ENCODE results near the gene PLCG1. TPM values are rescaled to one million over a fixed set of nuclear protein-coding genes. Genes with fewer than 3 reads are reported as not detected.

The PLCG1 gene
- total and polyA plus RNA-seq, 2 donors from 2014 or later = 12.5 to 117 TPM

- no peaks in the 10 kb centered on the region for H3K9me3 ChIP-seq (ENCODE audit: control insufficient read depth in 2 of 3, insufficient read depth in 1 of 3, low read length in 3 of 3)
- peaks cover 0 to 3% (median 0%) of the 10 kb centered on the region in 3 donors for H3K36me3 ChIP-seq (ENCODE audit: control insufficient read depth in 2 of 3, insufficient read depth in 3 of 3, low read length in 3 of 3)
- no peak overlapping the region for H3K4me3 ChIP-seq (ENCODE audit: low read length in 3 of 3)
- peaks cover 0 to 51% (median 22%) of the 10 kb centered on the region in 3 donors for H3K4me1 ChIP-seq (ENCODE audit: control insufficient read depth in 2 of 3, insufficient read depth in 2 of 3, low read depth in 1 of 3, low read length in 3 of 3)
- no peak for TF ChIP-seq CTCF (IDR thresholded peaks at IDR 0.05; ENCODE audit: borderline replicate concordance, extremely low read depth, insufficient read depth)
- no peak for DNase-seq
- intact Hi-C loops (cut with DNase I) = no loop called here
- H3K9ac ChIP-seq (ENCODE audit: low read length in 3 of 3) = no peak overlapping the region
- H3K27ac ChIP-seq (ENCODE audit: low read depth in 2 of 2, low read length in 2 of 2) = peak overlapping the region in 1 of 2 donors; percentile 5
- no peaks in the 10 kb centered on the region for H3K27me3 ChIP-seq (ENCODE audit: control insufficient read depth, insufficient read depth, low read length)
- FAIRE-seq = no peak
Measured at GRCh38 chr20:41154436-41155176, 17.3 kb downstream of the PLCG1 start.

GRCh38 chr20:41155261-41155660, 17.9 kb downstream of the PLCG1 start:
- no peak overlapping the region for H3K27ac ChIP-seq (ENCODE audit: low read depth in 2 of 2, low read length in 2 of 2)
- no peak for FAIRE-seq
- H3K4me3 ChIP-seq (ENCODE audit: low read length in 3 of 3) = no peak overlapping the region
- TF ChIP-seq CTCF (IDR thresholded peaks at IDR 0.05; ENCODE audit: borderline replicate concordance, extremely low read depth, insufficient read depth) = no peak
- no peak overlapping the region for H3K9ac ChIP-seq (ENCODE audit: low read length in 3 of 3)
- H3K9me3 ChIP-seq (ENCODE audit: control insufficient read depth in 2 of 3, insufficient read depth in 1 of 3, low read length in 3 of 3) = no peaks in the 10 kb centered on the region
- H3K27me3 ChIP-seq (ENCODE audit: control insufficient read depth, insufficient read depth, low read length) = no peaks in the 10 kb centered on the region
- peaks cover 0 to 10% (median 0%) of the 10 kb centered on the region in 3 donors for H3K36me3 ChIP-seq (ENCODE audit: control insufficient read depth in 2 of 3, insufficient read depth in 3 of 3, low read length in 3 of 3)
- peaks cover 0 to 47% (median 25%) of the 10 kb centered on the region in 3 donors for H3K4me1 ChIP-seq (ENCODE audit: control insufficient read depth in 2 of 3, insufficient read depth in 2 of 3, low read depth in 1 of 3, low read length in 3 of 3)
- intact Hi-C loops (cut with DNase I) = no loop called here
- no peak for DNase-seq

- DNase-seq (no peak), FAIRE-seq (no peak)
- Histone ChIP-seq H3K36me3 (ENCODE audit: control insufficient read depth in 2 of 3, insufficient read depth in 3 of 3, low read length in 3 of 3) (peaks cover 0 to 13% (median 2%) of the 10 kb centered on the region in 3 donors), H3K9ac (ENCODE audit: low read length in 3 of 3) (no peak overlapping the region), H3K27ac (ENCODE audit: low read depth in 2 of 2, low read length in 2 of 2) (no peak overlapping the region), H3K27me3 (ENCODE audit: control insufficient read depth, insufficient read depth, low read length) (no peaks in the 10 kb centered on the region), H3K9me3 (ENCODE audit: control insufficient read depth in 2 of 3, insufficient read depth in 1 of 3, low read length in 3 of 3) (no peaks in the 10 kb centered on the region), H3K4me1 (ENCODE audit: control insufficient read depth in 2 of 3, insufficient read depth in 2 of 3, low read depth in 1 of 3, low read length in 3 of 3) (peaks cover 0 to 32% (median 12%) of the 10 kb centered on the region in 3 donors), H3K4me3 (ENCODE audit: low read length in 3 of 3) (no peak overlapping the region)
- TF ChIP-seq CTCF (IDR thresholded peaks at IDR 0.05; ENCODE audit: borderline replicate concordance, extremely low read depth, insufficient read depth) = no peak
- intact Hi-C loops (cut with DNase I) = no loop called here
Measured at GRCh38 chr20:41158082-41158625, 20.8 kb downstream of the PLCG1 start.
